Trophoblast cell (in vitro differentiated cells and primary cell): ENCODE data around the gene THOC7.
A peak's percentile ranks its signal among the peaks of the same experiment; 100 is the strongest.

Experiments
- DNase-seq, 2 donors: peaks; one replicate each; pipeline ENCODE4 v3.0.0-alpha.2; 2016
- H2AFZ ChIP-seq: 2 replicates; pipeline ENCODE4 v1.6.1; 2013; ENCODE audit warnings: low read length, moderate library complexity, mild to moderate bottlenecking; ENCODE audit not compliant: insufficient read depth, poor library complexity
- H2AK5ac ChIP-seq: 2 replicates; pipeline ENCODE4 v1.6.1; 2013; ENCODE audit warnings: mild to moderate bottlenecking, low read length
- H2BK120ac ChIP-seq: 2 replicates; pipeline ENCODE4 v1.6.1; 2013; ENCODE audit warnings: low read length, mild to moderate bottlenecking, moderate library complexity; ENCODE audit not compliant: insufficient read depth, poor library complexity
- H2BK12ac ChIP-seq: 2 replicates; pipeline ENCODE4 v1.6.1; 2013; ENCODE audit warnings: mild to moderate bottlenecking, low read length, moderate library complexity
- H2BK5ac ChIP-seq: 2 replicates; pipeline ENCODE4 v1.6.1; 2013; ENCODE audit warnings: low read length, low read depth, moderate library complexity, mild to moderate bottlenecking; ENCODE audit not compliant: poor library complexity
- H3K14ac ChIP-seq: 2 replicates; pipeline ENCODE4 v1.6.1; 2013; ENCODE audit warnings: mild to moderate bottlenecking, low read length
- H3K18ac ChIP-seq: 2 replicates; pipeline ENCODE4 v1.6.1; 2013; ENCODE audit warnings: mild to moderate bottlenecking, low read length
- H3K23ac ChIP-seq: 2 replicates; pipeline ENCODE4 v1.6.1; 2013; ENCODE audit warnings: low read length
- H3K27ac ChIP-seq: 2 replicates; pipeline ENCODE4 v1.5.1; 2013; ENCODE audit warnings: low read depth, mild to moderate bottlenecking, inconsistent platforms, low read length, moderate library complexity
- H3K27me3 ChIP-seq: 2 replicates; pipeline ENCODE4 v1.6.1; 2013; ENCODE audit warnings: inconsistent platforms, mild to moderate bottlenecking, low read length, moderate library complexity; ENCODE audit not compliant: insufficient read depth
- H3K36me3 ChIP-seq, 2 experiments: 1 replicate in 1 of 2; 2 replicates in 1 of 2; pipeline ENCODE4 v1.6.1; 2013; ENCODE audit warnings: low read length in 2 of 2, mild to moderate bottlenecking in 2 of 2, moderate library complexity in 1 of 2; ENCODE audit not compliant: insufficient read depth in 2 of 2, control insufficient read depth in 1 of 2
- H3K4ac ChIP-seq: 2 replicates; pipeline ENCODE4 v1.6.1; 2013; ENCODE audit warnings: low read depth, mild to moderate bottlenecking, low read length, moderate library complexity
- H3K4me1 ChIP-seq, 2 experiments: 1 replicate in 1 of 2; 2 replicates in 1 of 2; pipeline ENCODE4 v1.6.1; 2013; ENCODE audit warnings: low read length in 2 of 2, mild to moderate bottlenecking in 2 of 2, moderate library complexity in 1 of 2; ENCODE audit not compliant: insufficient read depth in 2 of 2, control insufficient read depth in 1 of 2
- H3K4me2 ChIP-seq: 2 replicates; pipeline ENCODE4 v1.6.1; 2013; ENCODE audit warnings: inconsistent platforms, mild to moderate bottlenecking, low read length, moderate library complexity
- H3K4me3 ChIP-seq: 2 replicates; pipeline ENCODE4 v1.5.1; 2013; ENCODE audit warnings: mild to moderate bottlenecking, low read depth, low read length, inconsistent platforms
- H3K79me1 ChIP-seq: one replicate; pipeline ENCODE4 v1.6.1; 2013; ENCODE audit warnings: low read length
- H3K79me2 ChIP-seq: 2 replicates; pipeline ENCODE4 v1.6.1; 2013; ENCODE audit warnings: low read length, mild to moderate bottlenecking; ENCODE audit not compliant: control insufficient read depth, insufficient read depth, poor library complexity
- H3K9ac ChIP-seq: 2 replicates; pipeline ENCODE4 v1.6.1; 2013; ENCODE audit warnings: mild to moderate bottlenecking, low read length
- H3K9me3 ChIP-seq: 2 replicates; pipeline ENCODE4 v1.6.1; 2013; ENCODE audit warnings: low read depth, mild to moderate bottlenecking, control low read depth, inconsistent platforms, low read length; ENCODE audit not compliant: insufficient read depth
- H4K12ac ChIP-seq: 2 replicates; pipeline ENCODE4 v1.6.1; 2013; ENCODE audit warnings: low read depth, mild to moderate bottlenecking, low read length, moderate library complexity
- H4K8ac ChIP-seq: 2 replicates; pipeline ENCODE4 v1.6.1; 2013; ENCODE audit warnings: low read depth, mild to moderate bottlenecking, low read length, moderate library complexity
- H4K91ac ChIP-seq: one replicate; pipeline ENCODE4 v1.6.1; 2013; ENCODE audit warnings: low read depth, mild to moderate bottlenecking, low read length, moderate library complexity
- WGBS: extraction: QIAGEN DNeasy Blood & Tissue Kit; methylation state at CpG from one replicate; pipeline ENCODE4 v1.1.7; 2013; ENCODE audit warnings: missing lambda C conversion rate; ENCODE audit not compliant: insufficient read length, insufficient coverage; ENCODE audit errors: extremely low coverage; 5-methylcytosine and 5-hydroxymethylcytosine counted together

Gene THOC7

GRCh38 chr3:63860776-63861175 is 2.8 kb downstream of the THOC7 start:
- Histone ChIP-seq H3K9ac (no peak overlapping the region), H4K12ac (no peak overlapping the region), H2AFZ (no peak overlapping the region), H3K4me1 (peaks cover 5 to 7% of the 10 kb centered on the region in 2 experiments), H2AK5ac (no peak overlapping the region), H4K91ac (no peak overlapping the region), H3K79me1 (peaks cover 13% of the 10 kb centered on the region), H3K23ac (no peak overlapping the region), H2BK5ac (no peak overlapping the region), H3K14ac (no peak overlapping the region), H3K4me3 (no peak overlapping the region), H2BK120ac (no peak overlapping the region), H3K79me2 (peaks cover 18% of the 10 kb centered on the region), H3K18ac (no peak overlapping the region), H3K4ac (no peak overlapping the region), H4K8ac (no peak overlapping the region), H3K9me3 (no peaks in the 10 kb centered on the region), H3K27me3 (no peaks in the 10 kb centered on the region), H2BK12ac (no peak overlapping the region), H3K36me3 (no peaks in the 10 kb centered on the region), H3K27ac (no peak overlapping the region), H3K4me2 (no peak overlapping the region)
- no CpG with 5 or more reads among the region's 3 CpGs for WGBS
- DNase-seq, result no peak

GRCh38 chr3:63857311-63857710 is 6.3 kb downstream of the THOC7 start:
- Histone ChIP-seq H3K4me2 (no peak overlapping the region), H2BK5ac (no peak overlapping the region), H3K4ac (no peak overlapping the region), H3K9me3 (no peaks in the 10 kb centered on the region), H3K9ac (no peak overlapping the region), H3K14ac (no peak overlapping the region), H3K23ac (no peak overlapping the region), H2BK120ac (no peak overlapping the region), H2AK5ac (no peak overlapping the region), H3K27me3 (no peaks in the 10 kb centered on the region), H3K27ac (no peak overlapping the region), H3K36me3 (no peaks in the 10 kb centered on the region), H2BK12ac (no peak overlapping the region), H4K8ac (no peak overlapping the region), H3K18ac (no peak overlapping the region), H3K79me1 (no peaks in the 10 kb centered on the region), H2AFZ (no peak overlapping the region), H3K4me1 (peaks cover 0 to 2% of the 10 kb centered on the region in 2 experiments), H3K4me3 (no peak overlapping the region), H4K91ac (no peak overlapping the region), H4K12ac (no peak overlapping the region), H3K79me2 (no peaks in the 10 kb centered on the region)
- no peak for DNase-seq
- WGBS, result no CpG with 5 or more reads among the region's 2 CpGs

GRCh38 chr3:63855333-63855940 is 8.2 kb downstream of the THOC7 start:
- Histone ChIP-seq H3K79me2 (no peaks in the 10 kb centered on the region), H3K23ac (no peak overlapping the region), H3K4me1 (peaks cover 0 to 2% of the 10 kb centered on the region in 2 experiments), H2BK12ac (no peak overlapping the region), H3K14ac (no peak overlapping the region), H3K4ac (no peak overlapping the region), H3K79me1 (no peaks in the 10 kb centered on the region), H4K12ac (no peak overlapping the region), H3K27ac (no peak overlapping the region), H4K8ac (no peak overlapping the region), H3K4me3 (no peak overlapping the region), H2BK120ac (no peak overlapping the region), H3K27me3 (no peaks in the 10 kb centered on the region), H3K4me2 (no peak overlapping the region), H3K36me3 (peaks cover 0 to 3% of the 10 kb centered on the region in 2 experiments), H2AK5ac (no peak overlapping the region), H2BK5ac (no peak overlapping the region), H4K91ac (no peak overlapping the region), H2AFZ (no peak overlapping the region), H3K9ac (no peak overlapping the region), H3K18ac (no peak overlapping the region), H3K9me3 (no peaks in the 10 kb centered on the region)
- WGBS, result no CpG with 5 or more reads among the region's 1 CpG
- no peak for DNase-seq

GRCh38 chr3:63853106-63853505 is 10.5 kb downstream of the THOC7 start:
- no peak overlapping the region for H2BK12ac ChIP-seq
- H3K4me3 ChIP-seq, result no peak overlapping the region
- no peak overlapping the region for H2BK5ac ChIP-seq
- no peak overlapping the region for H2BK120ac ChIP-seq
- peaks cover 3% of the 10 kb centered on the region for H3K79me2 ChIP-seq
- H3K9me3 ChIP-seq, result no peaks in the 10 kb centered on the region
- no peak overlapping the region for H3K23ac ChIP-seq
- no peaks in the 10 kb centered on the region for H3K27me3 ChIP-seq
- H3K18ac ChIP-seq, result peak overlapping the region; percentile 72
- H2AFZ ChIP-seq, result no peak overlapping the region
- no peak overlapping the region for H4K8ac ChIP-seq
- H3K4ac ChIP-seq, result peak overlapping the region; percentile 14
- no peak for DNase-seq
- H3K4me1 ChIP-seq, result peaks cover 4 to 5% of the 10 kb centered on the region in 2 experiments
- H3K9ac ChIP-seq, result no peak overlapping the region
- WGBS, result no CpG with 5 or more reads among the region's 4 CpGs
- no peak overlapping the region for H4K12ac ChIP-seq
- peaks cover 0 to 3% of the 10 kb centered on the region in 2 experiments for H3K36me3 ChIP-seq
- H4K91ac ChIP-seq, result no peak overlapping the region
- peaks cover 4% of the 10 kb centered on the region for H3K79me1 ChIP-seq
- no peak overlapping the region for H3K4me2 ChIP-seq
- H3K14ac ChIP-seq, result no peak overlapping the region
- H2AK5ac ChIP-seq, result no peak overlapping the region
- H3K27ac ChIP-seq, result no peak overlapping the region
